Endothelial cell of umbilical vein (primary cell): ENCODE data around the gene CCDC12. TPM values are rescaled to one million over a fixed set of nuclear protein-coding genes. Genes with fewer than 3 reads are reported as not detected.

Experiments
- BruUV-seq: library from RNA; stranded (reverse); fragments of 400-500 nt; replicated peaks from 2 replicates; lab custom pipeline; 2021; lab: Mats Ljungman, UMichigan
- CTCF ChIA-PET: fragments of 300-600, 350-600 bp; sonication (Branson Sonifier 250); formaldehyde crosslinking; loops from one replicate; lab custom pipeline; 2021; ENCODE audit warnings: antibody characterized with exemption, inconsistent platforms; lab: Charles Lee
- POLR2A ChIA-PET: fragments of 300-600, 350-600 bp; sonication (Branson Sonifier 250); formaldehyde crosslinking; loops from one replicate; lab custom pipeline; 2021; ENCODE audit warnings: antibody characterized with exemption, inconsistent platforms; lab: Charles Lee
- DNase-seq: peaks from one replicate; pipeline ENCODE4 v3.0.0-alpha.2; 2011; ENCODE audit warnings: low read depth, low spot score
- FAIRE-seq: peaks from 2 replicates; lab custom pipeline; 2011; peaks lifted over from hg19 to GRCh38; lab: Jason Lieb, UNC
- H2AFZ ChIP-seq: 2 replicates; pipeline ENCODE4 v1.6.0; 2012; ENCODE audit warnings: low read depth, low read length, control low read depth, inconsistent platforms
- H3K27ac ChIP-seq: 2 replicates; pipeline ENCODE4 v1.5.1; 2011; ENCODE audit warnings: low read depth, mild to moderate bottlenecking, control low read depth, low read length, moderate library complexity; ENCODE audit not compliant: insufficient read depth
- H3K27me3 ChIP-seq, 2 experiments: 2 replicates each; pipeline versions ENCODE4 v1.6.0 to v1.6.1; 2011; ENCODE audit warnings: low read length in 2 of 2, mixed read lengths in 1 of 2; ENCODE audit not compliant: control insufficient read depth in 2 of 2, insufficient read depth in 2 of 2
- H3K36me3 ChIP-seq, 2 experiments: 2 replicates in 1 of 2; 3 replicates in 1 of 2; pipeline ENCODE4 v1.5.1; 2011; ENCODE audit warnings: low read length in 2 of 2, mild to moderate bottlenecking in 1 of 2, moderate library complexity in 1 of 2; ENCODE audit not compliant: control insufficient read depth in 2 of 2, insufficient read depth in 2 of 2; ENCODE audit errors: extremely low read depth in 1 of 2
- H3K4me1 ChIP-seq: 3 replicates; pipeline ENCODE4 v1.5.1; 2011; ENCODE audit warnings: mild to moderate bottlenecking, low read length; ENCODE audit not compliant: control insufficient read depth, insufficient read depth; ENCODE audit errors: extremely low read depth
- H3K4me2 ChIP-seq: 2 replicates; pipeline ENCODE4 v1.6.1; 2011; ENCODE audit warnings: low read length, control low read depth, mixed read lengths; ENCODE audit not compliant: insufficient read depth
- H3K4me3 ChIP-seq, 3 experiments: fragments of 200-600 bp in 1 of 3; sonication (generic), shearing (Covaris generic) in 1 of 3; replicated peaks in 1 of 3; 2 replicates each; pipeline ENCODE4 v1.5.1; 2011 to 2016; ENCODE audit warnings: control low read depth in 3 of 3, low read length in 3 of 3, mild to moderate bottlenecking in 2 of 3, inconsistent platforms in 1 of 3, low read depth in 1 of 3, moderate library complexity in 1 of 3; ENCODE audit not compliant: insufficient read depth in 1 of 3
- H3K79me2 ChIP-seq: 2 replicates; pipeline ENCODE4 v1.6.0; 2012; ENCODE audit warnings: low read length, inconsistent platforms; ENCODE audit not compliant: control insufficient read depth, insufficient read depth
- H3K9ac ChIP-seq: replicated peaks from 2 replicates; pipeline ENCODE3; 2011; ENCODE audit warnings: low read length, control low read depth; ENCODE audit not compliant: insufficient read depth; ENCODE audit errors: extremely low read depth
- H3K9me1 ChIP-seq: replicated peaks from 3 replicates; pipeline ENCODE4 v1.6.0; 2011; ENCODE audit warnings: mild to moderate bottlenecking, low read length; ENCODE audit not compliant: control insufficient read depth, insufficient read depth; ENCODE audit errors: extremely low read depth
- H3K9me3 ChIP-seq: replicated peaks from 2 replicates; pipeline ENCODE4 v1.5.1; 2012; ENCODE audit warnings: low read length, inconsistent platforms; ENCODE audit not compliant: control insufficient read depth, insufficient read depth
- H4K20me1 ChIP-seq: replicated peaks from 2 replicates; pipeline ENCODE3; 2011; ENCODE audit warnings: mild to moderate bottlenecking, low read length; ENCODE audit not compliant: control insufficient read depth, insufficient read depth; ENCODE audit errors: extremely low read depth
- EZH2 ChIP-seq: IDR thresholded peaks from 2 replicates; pipeline ENCODE4 v1.6.1; 2012; ENCODE audit warnings: borderline replicate concordance, low read depth, mild to moderate bottlenecking, moderate library complexity, low read length, inconsistent platforms; ENCODE audit not compliant: severe bottlenecking
- FOS ChIP-seq: IDR thresholded peaks from 2 replicates; pipeline ENCODE4 v1.6.1; 2011; ENCODE audit warnings: mild to moderate bottlenecking, low read length, moderate library complexity, borderline replicate concordance; ENCODE audit not compliant: insufficient read depth
- GATA2 ChIP-seq: IDR thresholded peaks from 2 replicates; pipeline ENCODE4 v1.7.0; 2011; ENCODE audit warnings: low read depth, mild to moderate bottlenecking, moderate library complexity, mixed read lengths, low read length; ENCODE audit not compliant: insufficient read length, insufficient read depth
- JUN ChIP-seq: IDR thresholded peaks from 2 replicates; pipeline ENCODE4 v1.6.1; 2011; ENCODE audit warnings: borderline replicate concordance, low read depth; ENCODE audit not compliant: insufficient read length, insufficient read depth
- MYC ChIP-seq: IDR thresholded peaks from one replicate; pipeline ENCODE4 v1.6.1; 2011; ENCODE audit warnings: mild to moderate bottlenecking, low read depth, low read length
- POLR2A ChIP-seq: IDR thresholded peaks from 2 replicates; pipeline ENCODE4 v1.6.1; 2012; ENCODE audit warnings: low read depth, mild to moderate bottlenecking, control low read depth, low read length
- POLR2AphosphoS5 ChIP-seq: IDR thresholded peaks from 2 replicates; pipeline ENCODE4 v1.6.1; 2012; ENCODE audit warnings: low read depth, mild to moderate bottlenecking, control low read depth, low read length, moderate library complexity; ENCODE audit not compliant: insufficient read depth
- dilution Hi-C: fragments of 300-500 bp; cut with MboI; formaldehyde crosslinking; loops from one replicate; pipeline ENCODE4 v1.15.0; 2019; ENCODE audit warnings: low sequenced_read_pairs; ENCODE audit not compliant: extremely low pct_ligation_motif_present
- intact Hi-C: fragments of 100-400 bp; cut with micrococcal nuclease; formaldehyde crosslinking; loops from one replicate; pipeline ENCODE4 v1.10.0; 2022
- polyA plus RNA-seq, 4 experiments: library from polyadenylated mRNA; depleted of rRNA in 3 of 4; stranded (reverse) in 3 of 4; unstranded in 1 of 4; fragments of >200 nt; gene quantifications; 2 replicates each; pipeline versions ENCODE4 v1.2.1 to v1.2.3, GENCODE V29; 2011 to 2012; ENCODE audit warnings: missing spikeins in 1 of 4
- total RNA-seq: library from RNA; stranded (reverse); gene quantifications from 2 replicates; pipeline ENCODE4 v1.2.3, GENCODE V29; 2021
- TF ChIP-seq, protein P1 (sequence below), 2 donors: IDR thresholded peaks; 1 replicate in 1 of 2; 2 replicates in 1 of 2; pipeline ENCODE4 v1.5.1; 2011; ENCODE audit warnings: low read length in 2 of 2, mild to moderate bottlenecking in 2 of 2, moderate library complexity in 2 of 2, control low read depth in 1 of 2, inconsistent platforms in 1 of 2, low read depth in 1 of 2; ENCODE audit not compliant: insufficient read depth in 1 of 2; ENCODE audit errors: extremely low read depth in 1 of 2
- TF ChIP-seq, protein P2 (sequence below): IDR thresholded peaks from 2 replicates; pipeline ENCODE4 v1.6.1; 2011; ENCODE audit not compliant: insufficient read depth, insufficient read length

CCDC12 gene
- total and polyA plus RNA-seq, 2 donors (not counting 3 experiments of a cell fraction or from before 2014, with no cell fraction given) = 35.1 to 50.5 TPM

DNA sequence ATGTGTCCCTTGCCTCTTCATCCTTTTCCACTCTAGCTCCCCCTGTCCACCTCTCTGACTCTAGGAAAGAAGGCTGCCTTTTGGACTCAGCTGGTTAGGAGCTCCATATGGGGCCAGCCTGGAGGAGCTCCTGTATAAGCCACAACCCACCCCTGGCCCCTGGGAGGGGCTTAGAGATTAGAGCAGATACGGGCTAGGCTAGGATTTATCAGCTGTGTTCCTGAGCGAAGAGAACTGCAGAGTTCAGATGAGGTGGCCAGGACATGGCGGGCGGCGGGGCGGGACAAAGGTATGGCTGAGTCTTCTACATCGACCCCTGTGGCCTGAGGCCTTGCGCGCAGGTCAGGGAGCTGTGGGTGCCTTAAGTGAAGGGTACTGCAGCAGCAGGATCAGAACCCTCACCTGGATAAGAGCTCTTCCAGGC lies 10.8 kb upstream of the CCDC12 start:
- no peak overlapping the region for H2AFZ ChIP-seq
- no peak for TF ChIP-seq GATA2
- TF ChIP-seq, protein P1, sequence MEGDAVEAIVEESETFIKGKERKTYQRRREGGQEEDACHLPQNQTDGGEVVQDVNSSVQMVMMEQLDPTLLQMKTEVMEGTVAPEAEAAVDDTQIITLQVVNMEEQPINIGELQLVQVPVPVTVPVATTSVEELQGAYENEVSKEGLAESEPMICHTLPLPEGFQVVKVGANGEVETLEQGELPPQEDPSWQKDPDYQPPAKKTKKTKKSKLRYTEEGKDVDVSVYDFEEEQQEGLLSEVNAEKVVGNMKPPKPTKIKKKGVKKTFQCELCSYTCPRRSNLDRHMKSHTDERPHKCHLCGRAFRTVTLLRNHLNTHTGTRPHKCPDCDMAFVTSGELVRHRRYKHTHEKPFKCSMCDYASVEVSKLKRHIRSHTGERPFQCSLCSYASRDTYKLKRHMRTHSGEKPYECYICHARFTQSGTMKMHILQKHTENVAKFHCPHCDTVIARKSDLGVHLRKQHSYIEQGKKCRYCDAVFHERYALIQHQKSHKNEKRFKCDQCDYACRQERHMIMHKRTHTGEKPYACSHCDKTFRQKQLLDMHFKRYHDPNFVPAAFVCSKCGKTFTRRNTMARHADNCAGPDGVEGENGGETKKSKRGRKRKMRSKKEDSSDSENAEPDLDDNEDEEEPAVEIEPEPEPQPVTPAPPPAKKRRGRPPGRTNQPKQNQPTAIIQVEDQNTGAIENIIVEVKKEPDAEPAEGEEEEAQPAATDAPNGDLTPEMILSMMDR (IDR thresholded peaks at IDR 0.05; ENCODE audit: extremely low read depth in 1 of 2, insufficient read depth in 1 of 2, low read depth in 1 of 2, low read length in 2 of 2) = no peak
- no peak for TF ChIP-seq MYC
- no peak for TF ChIP-seq POLR2AphosphoS5
- no peak for TF ChIP-seq JUN
- no peak for TF ChIP-seq EZH2
- TF ChIP-seq, protein P2, sequence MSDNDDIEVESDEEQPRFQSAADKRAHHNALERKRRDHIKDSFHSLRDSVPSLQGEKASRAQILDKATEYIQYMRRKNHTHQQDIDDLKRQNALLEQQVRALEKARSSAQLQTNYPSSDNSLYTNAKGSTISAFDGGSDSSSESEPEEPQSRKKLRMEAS = no peak
- no peak for TF ChIP-seq POLR2A
- no peak for TF ChIP-seq FOS
- no peak overlapping the region for H3K4me2 ChIP-seq
- H3K36me3 ChIP-seq = peaks cover 3 to 8% of the 10 kb centered on the region in 2 experiments
- ChIA-PET POLR2A (interaction anchor here (1.0 kb wide), 1 partner anchor 10 kb away, joined by 7 read pairs; no protein-coding TSS in a partner anchor), CTCF (interaction anchor here (0.8 to 2.6 kb wide), 6 partner anchors 10 to 64 kb away, joined by 3 to 34 read pairs (median 4); no protein-coding TSS in a partner anchor)
- H3K4me3 ChIP-seq = no peak overlapping the region
- FAIRE-seq = no peak
- peaks cover 21% of the 10 kb centered on the region for H3K4me1 ChIP-seq
- no TSS peak for BruUV-seq
- dilution Hi-C loops (no loop called here), intact Hi-C loops (loop anchor here (1.0 kb wide), 1 partner anchor 8 kb away; the partner anchor contains the start of gene NBEAL2)
- peak overlapping the region; percentile 77 for H3K27ac ChIP-seq
- no peaks in the 10 kb centered on the region for H3K9me3 ChIP-seq
- no peaks in the 10 kb centered on the region for H4K20me1 ChIP-seq
- H3K27me3 ChIP-seq = no peaks in the 10 kb centered on the region
- H3K79me2 ChIP-seq = peaks cover 33% of the 10 kb centered on the region
- H3K9ac ChIP-seq = no peak overlapping the region
- no peak for DNase-seq
- H3K9me1 ChIP-seq = no peaks in the 10 kb centered on the region
